ENCODE results near the gene IFT88.

IFT88 gene

DNA sequence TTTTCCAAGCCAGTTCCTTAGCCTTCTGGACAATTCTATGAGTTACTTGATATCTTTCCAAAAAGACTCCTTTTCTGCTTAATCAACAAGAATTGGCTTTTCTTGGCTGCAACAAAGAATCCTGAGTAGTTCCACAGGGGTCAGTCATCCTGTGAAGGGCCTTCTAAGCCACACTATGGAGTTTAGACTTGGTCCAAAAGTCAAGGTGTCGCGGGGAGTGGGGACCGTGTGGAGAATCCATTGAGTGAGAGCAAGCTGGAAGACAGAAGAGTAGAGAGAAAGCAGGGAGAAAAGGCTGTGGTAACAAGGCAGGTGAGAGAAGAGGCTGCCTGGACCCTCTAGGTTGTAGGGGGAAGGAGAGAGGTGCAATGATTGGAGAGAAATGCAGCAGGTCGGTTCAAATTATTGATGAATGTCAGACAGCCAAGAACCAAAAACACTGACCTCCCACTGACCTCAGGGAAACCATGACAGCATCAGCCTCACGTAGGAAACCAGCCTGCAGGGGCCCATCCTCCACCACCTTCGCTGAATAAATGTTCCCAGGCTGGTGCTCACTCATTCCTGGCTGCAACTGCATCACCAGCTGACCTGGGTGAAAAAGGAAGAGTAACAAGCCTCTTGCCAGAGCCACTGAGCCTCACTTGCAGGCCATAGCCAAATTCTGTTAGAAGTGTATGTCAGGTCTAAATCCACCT, 7.1 kb upstream of the IFT88 start:
- intact Hi-C loops (cut with DNase I) = loop anchor here (10.0 kb wide), 1 partner anchor 45 kb away; no protein-coding TSS in a partner anchor
- peak in 1 of 42 donors; percentile 36 for DNase-seq

GRCh38 chr13:20561741-20562140, 5.2 kb upstream of the IFT88 start:
- peak in 1 of 42 donors; percentile 8 for DNase-seq
- intact Hi-C loops (cut with DNase I) = loop anchor here (10.0 kb wide), 1 partner anchor 47 kb away; no protein-coding TSS in a partner anchor

GRCh38 chr13:20565115-20565736, 1.7 kb upstream of the IFT88 start:
- intact Hi-C loops (cut with DNase I) = loop anchor here (5.0 to 10.0 kb wide), 2 partner anchors 50 to 137 kb away; partner anchors contain the start of gene IL17D

DNA sequence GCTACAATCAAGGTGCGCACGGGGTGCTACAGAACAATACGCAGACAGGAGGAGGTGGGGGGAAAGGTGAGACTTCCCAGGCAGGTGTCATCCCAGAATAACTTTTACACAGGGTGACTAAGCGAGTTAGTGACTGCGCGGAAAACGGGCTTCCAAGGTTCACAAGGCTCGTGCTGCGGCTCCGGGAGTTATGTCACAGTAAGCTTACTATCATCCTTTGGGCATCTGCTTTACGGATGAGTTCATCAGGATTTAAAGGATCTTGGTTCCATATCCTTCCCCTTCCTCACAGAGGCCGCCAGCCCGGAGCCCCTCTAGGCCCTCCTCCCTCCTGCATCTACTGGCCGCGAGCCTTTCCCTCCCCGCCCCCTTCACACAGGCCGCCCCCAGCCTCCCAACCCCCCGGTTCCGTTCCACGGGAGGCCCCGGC, 474 bp upstream of the IFT88 start:
- intact Hi-C loops (cut with DNase I) = loop anchor here (5.0 to 10.0 kb wide), 2 partner anchors 52 to 136 kb away; partner anchors contain the start of gene IL17D

More at GRCh38 chr13:20565115-20565736, 1.7 kb upstream of the IFT88 start:
- peak in 1 of 42 donors; percentile 39 for DNase-seq

GRCh38 chr13:20567881-20568528, 1.0 kb downstream of the IFT88 start:
- intact Hi-C loops (cut with DNase I) = loop anchor here (5.0 to 10.0 kb wide), 2 partner anchors 53 to 134 kb away; partner anchors contain the start of gene IL17D
- peak in 4 of 42 donors; percentile 7 to 61 (median 39) for DNase-seq

More for the DNA sequence above, 474 bp upstream of the IFT88 start:
- DNase-seq = peak in 27 of 42 donors; percentile 49 to 86 (median 69)

DNA sequence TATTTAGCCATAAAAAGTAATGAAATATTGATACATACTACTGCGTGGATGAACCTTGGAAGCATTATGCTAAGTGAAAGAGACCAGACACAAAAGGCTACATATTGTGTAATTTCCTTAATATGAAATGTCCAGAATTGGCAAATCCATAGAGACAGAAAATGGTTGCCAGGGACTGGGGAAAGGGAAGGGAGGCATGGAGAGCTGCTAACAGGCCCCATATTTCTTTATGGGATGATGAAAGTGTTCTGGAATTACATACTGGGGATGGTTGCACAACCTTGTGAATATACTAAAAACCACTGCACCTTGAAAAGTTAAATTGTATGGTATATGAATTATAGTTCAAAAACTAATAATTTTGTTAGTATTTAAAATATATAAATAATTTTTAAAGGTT, 3.6 kb downstream of the IFT88 start:
- DNase-seq = no peak
- intact Hi-C loops (cut with DNase I) = no loop called here

- intact Hi-C loops (cut with DNase I) = no loop called here
- DNase-seq = no peak
Observed at GRCh38 chr13:20571676-20572075, 4.7 kb downstream of the IFT88 start.

- intact Hi-C loops (cut with DNase I) = no loop called here
- DNase-seq = no peak
Observed at GRCh38 chr13:20573186-20573585, 6.2 kb downstream of the IFT88 start.

- no peak for DNase-seq
- intact Hi-C loops (cut with DNase I) = no loop called here
Observed at GRCh38 chr13:20573636-20574035, 6.7 kb downstream of the IFT88 start.

DNA sequence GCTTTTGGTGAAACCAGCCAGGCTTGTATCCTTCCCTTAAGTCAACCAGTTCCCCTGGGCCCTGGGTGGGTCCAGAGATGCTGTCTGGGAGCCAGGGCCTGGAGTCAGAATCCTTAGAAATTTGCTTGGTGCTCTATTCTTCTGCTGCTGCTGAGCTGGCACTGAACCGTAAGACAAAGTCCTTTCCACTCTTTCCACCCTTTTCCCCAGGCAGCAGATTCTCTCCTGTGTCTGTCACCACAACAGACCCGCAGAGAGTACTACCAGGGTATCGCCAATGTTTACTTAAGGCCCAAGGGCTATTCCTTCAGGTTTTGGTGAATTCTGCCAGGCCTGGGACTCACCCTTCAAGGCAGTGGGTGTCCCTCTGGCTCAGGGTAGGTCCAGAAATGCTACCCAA, 12.2 kb downstream of the IFT88 start:
- DNase-seq = no peak
- intact Hi-C loops (cut with DNase I) = no loop called here

DNA sequence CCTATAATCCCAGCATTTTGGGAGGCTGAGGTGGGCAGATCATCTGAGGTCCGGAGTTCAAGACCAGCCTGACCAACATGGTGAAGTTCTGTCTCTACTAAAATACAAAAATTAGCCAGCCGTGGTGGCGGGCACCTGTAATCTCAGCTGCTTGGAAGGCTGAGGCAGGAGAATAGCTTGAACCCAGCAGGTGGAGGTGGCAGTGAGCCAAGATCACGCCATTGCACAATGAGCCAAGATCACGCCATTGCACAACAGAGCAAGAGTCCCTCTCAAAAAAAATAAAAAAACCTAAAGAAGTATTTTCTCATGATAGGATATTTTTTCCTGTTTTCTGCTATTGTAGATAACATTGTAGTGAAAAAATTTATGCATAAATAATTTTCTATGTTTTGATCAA, 13.3 kb downstream of the IFT88 start:
- intact Hi-C loops (cut with DNase I) = no loop called here
- no peak for DNase-seq

GRCh38 chr13:20582026-20582425, 15.1 kb downstream of the IFT88 start:
- no peak for DNase-seq
- intact Hi-C loops (cut with DNase I) = no loop called here

DNA sequence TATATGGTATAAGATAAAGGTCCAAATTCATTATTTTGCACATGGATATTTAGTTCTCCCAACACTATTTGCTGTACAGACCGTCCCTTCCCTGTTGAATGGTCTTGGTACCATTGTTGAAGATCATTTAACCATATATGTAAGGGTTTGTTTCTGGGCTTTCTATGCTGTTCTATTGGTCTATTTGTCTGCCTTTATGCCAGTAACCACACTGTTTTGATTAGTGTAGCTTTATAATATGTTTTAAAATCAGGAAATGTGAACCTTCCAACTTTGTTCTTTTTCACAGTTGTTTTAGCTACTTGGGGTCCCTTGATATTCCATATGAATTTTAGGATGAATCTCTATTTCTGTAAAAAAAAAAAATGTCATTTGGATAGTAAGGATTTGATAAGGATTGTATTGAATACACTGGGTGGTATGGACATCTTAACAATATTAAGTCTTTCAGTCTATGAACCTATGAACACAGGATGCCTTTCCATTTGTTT, 16.9 kb downstream of the IFT88 start:
- intact Hi-C loops (cut with DNase I) = no loop called here

GRCh38 chr13:20585371-20585770, 18.4 kb downstream of the IFT88 start:
- intact Hi-C loops (cut with DNase I) = no loop called here
- DNase-seq = no peak

More for the DNA sequence above, 16.9 kb downstream of the IFT88 start:
- DNase-seq = no peak

- no peak for DNase-seq
Observed at GRCh38 chr13:20588529-20589110, 21.7 kb downstream of the IFT88 start.

DNA sequence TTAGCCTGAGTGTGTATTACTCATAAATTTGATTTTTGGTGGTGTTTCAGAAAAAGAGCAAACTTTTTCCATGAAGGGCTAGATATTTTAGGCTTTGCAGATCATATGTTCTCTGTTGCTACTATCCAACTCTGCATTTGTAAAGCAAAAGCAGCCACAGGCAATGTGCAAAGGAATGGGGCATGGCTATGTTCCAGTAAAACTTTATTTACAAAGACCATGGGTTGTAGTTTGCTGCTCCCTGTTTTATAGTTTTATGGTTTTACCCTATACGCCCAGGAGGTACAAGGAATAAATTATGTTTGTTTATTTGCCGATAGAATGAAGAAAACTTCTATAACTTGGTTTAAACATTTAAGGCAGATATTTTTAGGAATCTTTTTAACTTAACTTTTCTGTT, 23.6 kb downstream of the IFT88 start:
- intact Hi-C loops (cut with DNase I) = no loop called here
- DNase-seq = no peak

More at GRCh38 chr13:20588529-20589110, 21.7 kb downstream of the IFT88 start:
- intact Hi-C loops (cut with DNase I) = no loop called here

DNA sequence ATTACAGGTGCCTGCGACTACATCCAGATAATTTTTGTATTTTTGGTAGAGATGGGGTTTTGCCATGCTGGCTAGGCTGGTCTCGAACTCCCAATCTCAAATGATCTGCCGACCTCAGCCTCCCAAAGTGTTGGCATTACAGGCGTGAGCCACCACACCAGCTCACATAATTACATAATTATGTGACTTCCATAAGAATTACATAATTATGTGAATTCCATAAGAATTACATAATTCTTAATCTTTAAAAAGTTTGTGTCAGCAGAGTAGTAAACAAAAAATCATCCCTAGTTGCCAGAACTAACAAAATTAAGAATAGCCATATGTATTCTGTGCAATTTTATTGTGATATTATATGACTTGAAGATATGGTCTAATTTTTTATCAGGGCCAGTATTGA, 25.6 kb downstream of the IFT88 start:
- intact Hi-C loops (cut with DNase I) = no loop called here
- DNase-seq = no peak

DNA sequence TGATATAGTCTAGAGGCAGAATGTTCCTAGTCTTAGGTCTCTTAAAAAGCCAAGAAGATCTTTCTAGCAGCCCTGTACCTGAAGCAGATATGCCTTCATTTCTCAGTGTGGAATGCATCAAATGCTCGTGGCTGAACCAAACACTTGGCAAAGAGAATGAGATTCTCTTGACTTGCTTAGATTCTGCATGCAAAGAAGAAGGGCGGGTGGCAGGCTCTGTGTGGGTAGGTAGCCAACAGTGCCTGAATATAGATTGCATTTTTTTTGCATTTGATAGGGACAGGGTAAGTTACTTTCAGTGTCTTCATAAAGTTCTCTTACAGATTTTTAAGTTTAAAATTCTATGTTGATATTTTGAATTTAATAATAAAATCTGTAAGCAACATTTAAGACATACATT, 27.3 kb downstream of the IFT88 start:
- DNase-seq = peak in 20 of 42 donors; percentile 20 to 80 (median 40)
- intact Hi-C loops (cut with DNase I) = no loop called here

DNA sequence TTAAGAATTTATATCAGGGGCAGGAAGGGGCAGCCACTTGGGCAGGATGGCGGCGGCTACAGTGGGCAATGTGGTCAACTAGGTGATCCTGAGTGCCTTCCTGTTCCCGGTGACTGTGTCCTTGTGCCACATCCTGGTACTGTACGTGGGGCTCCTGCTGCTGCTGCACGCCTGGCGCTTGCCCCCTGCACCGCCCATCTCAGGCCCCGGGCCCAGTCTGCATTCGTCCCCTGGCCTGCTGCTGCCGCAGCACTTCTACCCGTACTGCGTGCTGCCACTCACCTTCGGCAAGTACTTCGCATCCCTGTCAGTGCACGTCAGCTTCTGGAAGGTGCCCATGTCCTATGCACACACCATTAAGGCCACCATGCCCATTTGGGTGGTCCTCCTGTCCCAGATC, 40.1 kb downstream of the IFT88 start:
- intact Hi-C loops (cut with DNase I) = no loop called here
- no peak for DNase-seq

All from head of caudate nucleus (tissue), 42 donors.